Spleen (tissue), 7 donors: ENCODE results near the gene COL5A1.

Experiments used
- POLR2A ChIP-seq, 3 donors: fragments of 450-650 bp; IDR thresholded peaks; one replicate each; pipeline ENCODE4 v1.5.1; 2017; ENCODE audit warnings: antibody characterized with exemption in 3 of 3, mild to moderate bottlenecking in 1 of 3
- TF ChIP-seq, protein P1 (sequence below), 11 experiments: fragments of 200-600 bp in 7 of 11; fragments of 450-650 bp in 4 of 11; sonication (generic) in 4 of 11; IDR thresholded peaks in 8 of 11; conservative IDR thresholded peaks in 3 of 11; 1 replicate in 7 of 11; 2 replicates in 4 of 11; pipeline versions ENCODE4 v1.4.0 to v1.8.0; 2016 to 2021; ENCODE audit warnings: antibody characterized with exemption in 11 of 11, inconsistent platforms in 4 of 11, mild to moderate bottlenecking in 1 of 11
- donor health status: DM: no; HTN: no; CAD: no; lungs with moderate emphysema.
- donor health status: DM: no; HTN: no; CAD: no.
- donor health status: DM: no; HTN: no; CAD: no.

- TF ChIP-seq, protein P1, sequence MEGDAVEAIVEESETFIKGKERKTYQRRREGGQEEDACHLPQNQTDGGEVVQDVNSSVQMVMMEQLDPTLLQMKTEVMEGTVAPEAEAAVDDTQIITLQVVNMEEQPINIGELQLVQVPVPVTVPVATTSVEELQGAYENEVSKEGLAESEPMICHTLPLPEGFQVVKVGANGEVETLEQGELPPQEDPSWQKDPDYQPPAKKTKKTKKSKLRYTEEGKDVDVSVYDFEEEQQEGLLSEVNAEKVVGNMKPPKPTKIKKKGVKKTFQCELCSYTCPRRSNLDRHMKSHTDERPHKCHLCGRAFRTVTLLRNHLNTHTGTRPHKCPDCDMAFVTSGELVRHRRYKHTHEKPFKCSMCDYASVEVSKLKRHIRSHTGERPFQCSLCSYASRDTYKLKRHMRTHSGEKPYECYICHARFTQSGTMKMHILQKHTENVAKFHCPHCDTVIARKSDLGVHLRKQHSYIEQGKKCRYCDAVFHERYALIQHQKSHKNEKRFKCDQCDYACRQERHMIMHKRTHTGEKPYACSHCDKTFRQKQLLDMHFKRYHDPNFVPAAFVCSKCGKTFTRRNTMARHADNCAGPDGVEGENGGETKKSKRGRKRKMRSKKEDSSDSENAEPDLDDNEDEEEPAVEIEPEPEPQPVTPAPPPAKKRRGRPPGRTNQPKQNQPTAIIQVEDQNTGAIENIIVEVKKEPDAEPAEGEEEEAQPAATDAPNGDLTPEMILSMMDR (IDR thresholded peaks at IDR 0.05 in 8 of 11, conservative IDR thresholded peaks at IDR 0.05 in 3 of 11): no peak
- no peak for TF ChIP-seq POLR2A (IDR thresholded peaks at IDR 0.05)
These were observed 205.5 kb downstream of the COL5A1 start for GRCh38 chr9:134847138-134847537.
